IPS DF 6.9 (cell line): Measurements from ENCODE around the gene TNFRSF25.

Source experiments
- DNase-seq: peaks from one replicate; pipeline ENCODE4 v3.0.0-alpha.2; 2013; ENCODE audit warnings: low read depth, low spot score
- H3K27ac ChIP-seq: one replicate; pipeline ENCODE4 v1.5.1; 2013; ENCODE audit warnings: low read length, control low read depth
- H3K27me3 ChIP-seq: 2 replicates; pipeline ENCODE4 v1.6.1; 2013; ENCODE audit warnings: mild to moderate bottlenecking, low read length; ENCODE audit not compliant: control insufficient read depth, insufficient read depth
- H3K36me3 ChIP-seq: 2 replicates; pipeline ENCODE4 v1.6.1; 2013; ENCODE audit warnings: low read length; ENCODE audit not compliant: control insufficient read depth, insufficient read depth
- H3K4me1 ChIP-seq: 2 replicates; pipeline ENCODE4 v1.6.1; 2013; ENCODE audit warnings: low read length; ENCODE audit not compliant: control insufficient read depth, insufficient read depth
- H3K4me3 ChIP-seq: 2 replicates; pipeline ENCODE4 v1.5.1; 2013; ENCODE audit warnings: mild to moderate bottlenecking, low read length
- H3K9me3 ChIP-seq: 2 replicates; pipeline ENCODE4 v1.6.1; 2013; ENCODE audit warnings: low read length, inconsistent platforms; ENCODE audit not compliant: control insufficient read depth, insufficient read depth
- WGBS: extraction: QIAGEN DNeasy Blood & Tissue Kit; methylation state at CpG from one replicate; pipeline ENCODE4 v1.1.7; 2013; ENCODE audit warnings: mixed read lengths, missing lambda C conversion rate; ENCODE audit not compliant: insufficient read length, insufficient coverage; 5-methylcytosine and 5-hydroxymethylcytosine counted together

TNFRSF25 gene

DNA sequence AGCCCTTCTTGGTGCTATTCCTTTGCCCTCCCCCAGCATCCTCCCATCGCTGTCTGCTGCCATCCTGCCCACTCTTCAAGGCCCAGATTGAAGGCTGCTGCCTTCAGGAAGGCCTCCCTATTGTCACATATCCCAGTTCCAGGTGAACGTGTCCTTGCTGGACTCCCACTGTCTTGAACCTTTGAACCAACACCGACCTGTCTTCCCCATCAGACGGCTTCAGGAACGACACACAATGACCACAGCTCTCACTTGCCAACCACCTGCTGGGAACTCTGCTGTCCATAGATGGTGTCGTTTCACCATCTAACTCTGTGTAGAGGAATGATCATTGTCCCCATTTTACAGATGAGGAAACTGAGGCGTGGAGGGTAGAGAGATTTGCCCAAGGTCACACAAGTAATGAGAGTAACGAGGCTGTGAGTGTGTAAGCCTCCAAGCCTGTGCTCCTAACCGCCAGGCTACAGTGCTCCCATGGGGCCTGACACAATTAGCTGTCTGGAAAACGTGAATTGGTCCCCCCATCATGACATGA, 35.4 kb upstream of the TNFRSF25 start:
- H3K9me3 ChIP-seq = no peaks in the 10 kb centered on the region
- no peak overlapping the region for H3K27ac ChIP-seq
- no peak for DNase-seq
- no peaks in the 10 kb centered on the region; the same call in 1 of the 2 replicates for H3K27me3 ChIP-seq
- no peak overlapping the region for H3K4me3 ChIP-seq
- WGBS = no CpG with 5 or more reads among the region's 10 CpGs
- H3K36me3 ChIP-seq = no peaks in the 10 kb centered on the region
- peaks cover 4% of the 10 kb centered on the region; the same call in 1 of the 2 replicates for H3K4me1 ChIP-seq

DNA sequence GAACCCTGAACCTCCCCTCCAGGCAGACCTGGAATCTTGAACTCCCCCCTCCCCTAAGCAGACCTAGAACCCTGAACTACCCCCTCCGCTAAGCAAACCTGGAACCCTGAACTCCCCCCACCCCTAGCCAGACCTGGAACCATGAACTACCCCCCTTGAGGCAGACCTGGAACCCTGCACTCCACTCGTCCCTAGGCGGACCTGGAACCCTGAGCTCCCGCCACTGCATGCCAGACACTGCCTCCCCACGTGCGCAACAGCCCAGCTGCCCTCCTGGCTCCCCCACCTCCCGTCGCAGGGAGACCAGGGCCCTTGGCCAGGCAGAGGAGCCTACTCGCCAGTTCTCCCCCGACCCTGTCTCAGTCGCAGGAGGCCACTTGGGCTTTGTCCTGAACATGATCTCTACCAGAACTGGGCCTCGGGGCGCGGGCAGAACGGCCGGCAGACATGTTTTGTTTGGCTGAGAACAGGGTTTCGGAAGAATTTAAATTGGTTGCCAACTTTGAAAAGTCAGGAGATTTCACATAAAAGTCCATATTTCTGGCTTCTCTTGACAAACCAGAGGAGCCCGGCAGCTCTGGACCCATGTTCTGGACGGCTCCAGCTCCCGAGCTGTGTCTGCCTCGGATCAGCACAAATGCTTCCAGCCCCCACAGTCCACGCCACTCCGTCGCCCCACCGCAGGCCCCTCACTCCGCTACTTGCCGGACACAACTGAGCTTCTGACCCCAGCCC, 34.7 kb upstream of the TNFRSF25 start:
- H3K36me3 ChIP-seq = no peaks in the 10 kb centered on the region
- peaks cover 9% of the 10 kb centered on the region for H3K4me1 ChIP-seq
- no CpG with 5 or more reads among the region's 27 CpGs for WGBS
- no peak overlapping the region for H3K27ac ChIP-seq
- H3K9me3 ChIP-seq = no peaks in the 10 kb centered on the region
- DNase-seq = no peak
- no peaks in the 10 kb centered on the region; the same call in 1 of the 2 replicates for H3K27me3 ChIP-seq
- H3K4me3 ChIP-seq = no peak overlapping the region

DNA sequence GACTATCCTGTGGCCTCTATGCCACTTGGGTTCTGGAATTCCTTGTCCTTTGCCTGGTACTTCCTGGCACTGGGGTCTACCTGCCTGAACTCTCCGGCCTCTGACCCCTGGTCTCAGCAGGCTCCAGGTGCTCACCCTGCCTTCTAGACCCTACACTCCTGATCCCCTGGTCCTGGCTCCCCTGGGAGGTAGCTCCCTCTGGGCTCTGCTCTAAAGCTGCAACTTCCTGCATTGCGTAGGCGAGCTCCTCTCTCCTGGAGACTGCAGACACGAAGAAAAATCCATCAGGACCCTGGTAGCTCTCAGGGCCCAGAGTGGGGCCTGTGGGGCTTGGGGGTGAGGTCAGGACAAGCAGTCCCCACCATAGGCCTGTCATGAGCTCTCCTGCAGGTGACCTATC, 33.3 kb upstream of the TNFRSF25 start:
- no peaks in the 10 kb centered on the region for H3K9me3 ChIP-seq
- H3K36me3 ChIP-seq = no peaks in the 10 kb centered on the region; the same call in 1 of the 2 replicates
- peaks cover 11% of the 10 kb centered on the region for H3K4me1 ChIP-seq
- H3K27ac ChIP-seq = no peak overlapping the region
- no peak overlapping the region for H3K4me3 ChIP-seq
- DNase-seq = no peak
- H3K27me3 ChIP-seq = no peaks in the 10 kb centered on the region; the same call in 1 of the 2 replicates
- no CpG with 5 or more reads among the region's 4 CpGs for WGBS

DNA sequence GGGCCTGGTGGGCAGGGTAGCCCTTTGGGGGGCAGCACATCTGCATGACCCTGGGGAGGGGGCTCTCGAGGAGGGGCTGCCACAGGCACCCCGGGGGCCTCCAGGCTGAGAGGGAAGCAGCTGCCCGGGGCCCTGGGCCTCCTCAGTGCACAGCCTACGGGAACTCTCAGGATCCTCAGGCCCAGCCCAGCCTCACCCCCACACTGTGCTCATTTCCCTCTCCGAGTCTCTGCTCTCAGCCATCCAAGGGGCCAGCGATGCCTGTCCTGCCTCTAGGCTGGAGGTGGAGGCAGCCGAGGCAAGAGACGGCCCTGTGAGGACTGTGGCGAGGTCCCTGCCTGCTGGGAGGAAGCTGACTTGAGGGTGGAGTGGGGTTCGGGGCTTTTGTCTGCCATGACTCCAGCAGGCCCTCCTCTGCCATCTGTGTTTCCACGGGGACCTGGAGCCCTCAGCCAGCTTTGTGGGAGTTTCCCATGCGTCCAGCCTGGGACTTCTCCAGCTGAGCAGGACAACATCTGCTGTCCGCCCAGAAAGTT, 32.7 kb upstream of the TNFRSF25 start:
- H3K4me1 ChIP-seq = peaks cover 8% of the 10 kb centered on the region
- H3K4me3 ChIP-seq = no peak overlapping the region
- H3K36me3 ChIP-seq = no peaks in the 10 kb centered on the region; the same call in 1 of the 2 replicates
- no peak overlapping the region for H3K27ac ChIP-seq
- no CpG with 5 or more reads among the region's 13 CpGs for WGBS
- no peaks in the 10 kb centered on the region for H3K9me3 ChIP-seq
- H3K27me3 ChIP-seq = no peaks in the 10 kb centered on the region; the same call in 1 of the 2 replicates
- no peak for DNase-seq

DNA sequence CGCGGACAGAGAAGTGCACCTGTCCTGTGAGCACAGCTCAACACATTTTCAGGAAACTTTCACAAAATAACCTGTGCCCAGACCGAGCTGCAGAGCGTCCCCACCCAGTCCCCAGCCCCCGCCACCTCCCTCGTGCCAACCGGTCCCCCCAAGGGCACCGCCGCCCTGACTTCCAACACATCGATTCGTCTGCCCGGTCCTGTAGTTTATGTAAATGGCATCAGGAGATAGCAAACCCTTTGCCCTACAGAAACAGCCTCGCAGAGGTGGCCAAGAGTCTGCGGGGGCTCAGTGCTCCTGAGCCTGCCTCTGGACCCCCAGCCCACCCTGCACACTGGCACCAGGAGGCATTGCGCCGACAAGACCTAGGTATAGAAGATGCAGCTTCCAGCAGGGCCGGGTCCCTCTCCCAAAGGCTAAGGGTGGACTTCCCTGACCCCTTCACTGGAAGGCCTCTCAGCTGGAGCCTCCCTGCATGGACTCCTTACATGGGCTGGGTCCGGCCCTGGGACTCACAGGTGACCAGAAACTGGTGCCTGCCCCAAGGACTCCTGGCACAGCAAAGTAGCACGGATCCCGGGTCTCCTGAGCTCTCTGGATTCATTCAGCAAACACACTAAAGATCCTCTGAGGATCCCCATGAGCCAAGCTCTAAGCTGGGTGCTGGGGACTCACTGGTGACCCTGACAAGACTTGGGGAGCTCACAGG, 32.0 kb upstream of the TNFRSF25 start:
- no CpG with 5 or more reads among the region's 20 CpGs for WGBS
- Histone ChIP-seq H3K9me3 (no peaks in the 10 kb centered on the region), H3K27me3 (no peaks in the 10 kb centered on the region; the same call in 1 of the 2 replicates), H3K4me3 (no peak overlapping the region), H3K27ac (no peak overlapping the region), H3K4me1 (peaks cover 8% of the 10 kb centered on the region), H3K36me3 (no peaks in the 10 kb centered on the region; the same call in 1 of the 2 replicates)
- no peak for DNase-seq

DNA sequence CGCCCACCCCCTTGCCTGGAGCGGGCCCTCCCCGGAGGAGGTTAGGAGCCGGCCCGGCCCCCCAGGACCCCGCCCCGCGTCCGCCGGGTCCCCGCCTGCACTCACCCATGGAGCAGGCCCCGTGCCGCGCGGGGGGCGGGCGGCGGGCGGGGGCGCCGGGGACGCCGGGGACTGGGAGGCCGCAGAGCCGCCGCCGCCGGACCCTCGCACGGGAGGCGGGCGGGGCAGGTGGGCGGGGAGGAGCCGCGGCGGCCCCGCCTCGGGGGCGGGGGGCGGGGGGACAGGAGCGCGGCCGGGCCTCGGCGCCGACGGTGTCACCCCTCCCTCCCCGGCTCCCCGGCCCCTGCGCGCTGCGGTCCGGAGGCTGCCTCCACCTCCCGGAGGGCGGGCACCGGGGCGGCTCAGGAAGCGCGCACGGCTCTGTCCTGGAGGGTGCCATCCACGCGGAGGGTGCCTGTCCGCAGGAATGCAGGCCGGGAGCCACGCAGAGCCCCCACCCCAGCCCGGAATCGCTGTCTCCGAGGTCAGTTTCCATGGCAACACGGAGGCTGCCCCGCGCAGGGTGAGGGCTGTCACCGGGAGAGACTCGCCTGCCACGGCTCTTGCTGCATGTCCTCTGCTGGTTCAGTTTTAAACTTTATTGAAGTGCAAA, 31.4 kb upstream of the TNFRSF25 start:
- WGBS = no CpG with 5 or more reads among the region's 74 CpGs
- peak overlapping the region; percentile 46; the same call in 1 of the 2 replicates for H3K4me3 ChIP-seq
- no peak for DNase-seq
- H3K4me1 ChIP-seq = peaks cover 8% of the 10 kb centered on the region
- no peaks in the 10 kb centered on the region for H3K9me3 ChIP-seq
- no peaks in the 10 kb centered on the region; the same call in 1 of the 2 replicates for H3K36me3 ChIP-seq
- no peaks in the 10 kb centered on the region; the same call in 1 of the 2 replicates for H3K27me3 ChIP-seq
- no peak overlapping the region for H3K27ac ChIP-seq

DNA sequence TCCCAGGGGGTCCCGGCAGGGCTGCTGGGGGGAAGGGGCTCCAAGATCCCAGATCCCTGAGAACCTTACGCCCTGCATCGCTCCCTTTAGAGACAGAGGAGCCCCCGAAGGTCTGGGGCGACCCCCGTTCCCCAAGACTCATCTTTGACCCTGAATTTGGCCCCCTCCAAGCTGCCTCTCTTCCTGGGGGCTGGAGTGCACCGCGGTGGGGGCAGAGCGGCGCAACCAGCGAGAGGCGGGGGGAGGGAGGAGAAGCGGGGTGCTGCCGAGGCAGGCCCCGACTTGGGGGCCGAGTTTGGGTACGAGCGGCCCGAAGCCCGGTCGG, 30.9 kb upstream of the TNFRSF25 start:
- DNase-seq = no peak
- H3K27me3 ChIP-seq = no peaks in the 10 kb centered on the region; the same call in 1 of the 2 replicates
- H3K4me1 ChIP-seq = peaks cover 8% of the 10 kb centered on the region
- H3K4me3 ChIP-seq = peak overlapping the region; percentile 39; the same call in 1 of the 2 replicates
- WGBS = no CpG with 5 or more reads among the region's 21 CpGs
- no peak overlapping the region for H3K27ac ChIP-seq
- no peaks in the 10 kb centered on the region for H3K9me3 ChIP-seq
- H3K36me3 ChIP-seq = no peaks in the 10 kb centered on the region; the same call in 1 of the 2 replicates

DNA sequence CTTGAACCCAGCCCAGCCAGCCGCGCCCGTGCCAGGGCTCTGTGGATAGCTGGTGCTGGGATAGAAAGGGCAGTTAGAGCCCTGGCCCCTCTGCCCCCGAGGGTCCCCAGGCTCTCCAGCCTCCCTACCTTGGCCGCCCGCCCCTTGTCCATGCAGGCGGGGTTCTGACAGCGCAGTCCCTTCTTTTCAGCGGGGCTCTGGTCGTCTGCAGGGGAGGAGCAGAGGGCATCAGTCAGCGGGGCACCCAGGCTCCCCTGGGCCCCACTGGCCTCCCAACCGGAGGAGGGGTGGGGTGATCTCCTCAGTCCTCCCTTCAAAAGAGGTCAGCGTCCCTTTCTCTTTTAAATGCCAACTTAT, 30.4 kb upstream of the TNFRSF25 start:
- no peak overlapping the region for H3K27ac ChIP-seq
- H3K27me3 ChIP-seq = no peaks in the 10 kb centered on the region; the same call in 1 of the 2 replicates
- no peaks in the 10 kb centered on the region for H3K9me3 ChIP-seq
- H3K4me1 ChIP-seq = peaks cover 11% of the 10 kb centered on the region
- DNase-seq = no peak
- peak overlapping the region; percentile 39; the same call in 1 of the 2 replicates for H3K4me3 ChIP-seq
- no CpG with 5 or more reads among the region's 13 CpGs for WGBS
- no peaks in the 10 kb centered on the region; the same call in 1 of the 2 replicates for H3K36me3 ChIP-seq

DNA sequence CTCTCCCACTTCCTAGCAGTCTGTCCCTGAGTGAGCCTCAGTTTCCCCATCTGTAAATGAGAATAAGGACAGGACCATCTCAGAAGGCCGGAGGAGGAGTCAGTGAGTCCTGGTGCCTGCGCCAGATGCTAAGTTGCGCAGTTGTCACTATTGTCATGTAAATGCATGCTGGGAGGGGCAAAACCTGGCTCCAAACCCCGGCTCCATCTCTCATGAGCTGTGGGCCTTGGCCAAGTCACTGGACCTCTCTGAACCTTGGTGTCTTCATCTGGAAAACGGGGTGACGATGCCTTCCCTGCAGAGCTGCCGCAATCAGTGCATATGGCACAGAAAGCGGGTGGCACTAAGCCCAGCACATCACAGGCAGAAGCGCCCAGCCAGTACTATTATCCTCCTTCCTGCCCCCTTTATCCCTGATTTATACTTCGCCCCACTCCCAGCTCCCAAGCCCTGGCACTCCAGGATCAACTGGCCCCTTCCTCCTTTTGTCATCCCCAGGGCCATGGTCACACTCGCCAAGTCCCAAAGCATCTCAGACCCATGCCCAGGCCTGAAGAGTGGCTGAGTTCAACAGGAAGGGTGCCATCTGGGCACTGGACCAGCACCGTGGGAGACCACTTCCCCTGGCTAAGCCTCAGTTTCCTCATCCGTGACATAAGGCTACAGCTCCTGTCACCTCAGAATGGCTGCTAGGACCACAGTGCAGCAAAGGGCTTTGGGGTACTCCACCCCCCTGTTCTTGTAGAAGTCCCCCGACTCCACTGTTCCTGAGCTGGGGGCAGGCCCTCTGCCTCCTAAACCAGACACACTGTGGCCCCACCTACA, 29.8 kb upstream of the TNFRSF25 start:
- H3K27me3 ChIP-seq = no peaks in the 10 kb centered on the region; the same call in 1 of the 2 replicates
- H3K36me3 ChIP-seq = no peaks in the 10 kb centered on the region; the same call in 1 of the 2 replicates
- DNase-seq = no peak
- no peak overlapping the region for H3K27ac ChIP-seq
- H3K9me3 ChIP-seq = no peaks in the 10 kb centered on the region
- H3K4me1 ChIP-seq = peaks cover 11% of the 10 kb centered on the region
- no peak overlapping the region for H3K4me3 ChIP-seq
- WGBS = no CpG with 5 or more reads among the region's 14 CpGs
